Measurements from ENCODE around the gene PLA2G5.

GRCh38 chr1:20108366-20109123, 38.6 kb downstream of the PLA2G5 start:
- TF ChIP-seq CTCF (optimal IDR thresholded peaks at IDR 0.05 in 1 of 3, IDR thresholded peaks at IDR 0.05 in 1 of 3, conservative IDR thresholded peaks at IDR 0.05 in 1 of 3; ENCODE audit: extremely low read depth in 1 of 3, insufficient read depth in 2 of 3, low read length in 3 of 3) = no peak
- TF ChIP-seq EZH2 (IDR thresholded peaks at IDR 0.05; ENCODE audit: low read length) = no peak

Measured in keratinocyte (primary cell).